Stimulated activated CD4-positive, alpha-beta T cell treated with anti-CD3 and anti-CD28 coated beads, Interleukin-4, amount 100 ng/mL, for 4 hours (primary cell): Measurements from ENCODE around the gene HECW1.
"Not testable (repeated sequence)": the region's sequence is repeated elsewhere in the genome, so short reads cannot be mapped to it uniquely, and the experiment has no call there.

Experiments
- DNase-seq, 2 experiments: peaks; one replicate each; pipeline ENCODE4 v3.0.0-alpha.2; 2020

The HECW1 gene

DNA sequence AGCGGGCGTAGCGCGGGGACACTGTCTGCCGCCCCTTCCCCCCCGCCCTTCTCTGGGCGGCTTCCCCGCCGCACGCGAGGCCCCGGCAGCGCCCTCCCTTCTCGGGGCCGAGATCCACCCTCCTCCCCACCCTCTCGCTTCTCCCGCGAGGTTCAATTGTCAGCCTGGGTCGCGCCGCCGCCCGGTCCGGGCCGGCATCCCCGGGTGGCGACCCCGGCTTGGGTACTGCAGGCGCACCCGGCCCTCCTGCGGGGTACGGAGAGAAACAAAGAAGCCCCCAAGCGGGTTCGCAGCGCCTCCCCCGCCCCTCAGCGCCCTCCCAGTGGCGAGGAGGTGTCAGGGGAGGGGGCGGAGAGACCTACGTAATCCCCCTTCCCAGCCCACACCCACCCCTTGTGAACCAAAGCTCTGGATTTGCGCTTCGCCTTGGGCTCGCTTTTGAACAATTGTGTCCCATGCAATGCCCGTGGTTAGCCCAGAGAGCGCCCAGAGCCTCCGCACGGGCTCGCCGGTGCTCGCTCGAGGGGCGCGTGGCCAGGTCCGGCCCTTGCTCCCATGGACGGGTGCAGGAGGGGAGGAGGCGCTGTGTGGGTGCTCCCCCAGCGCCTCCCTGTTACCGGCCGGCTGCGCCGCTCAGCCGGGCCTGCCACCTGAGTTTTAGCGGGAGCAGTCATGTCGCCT, 634 bp downstream of the HECW1 start:
- no peak for DNase-seq

DNA sequence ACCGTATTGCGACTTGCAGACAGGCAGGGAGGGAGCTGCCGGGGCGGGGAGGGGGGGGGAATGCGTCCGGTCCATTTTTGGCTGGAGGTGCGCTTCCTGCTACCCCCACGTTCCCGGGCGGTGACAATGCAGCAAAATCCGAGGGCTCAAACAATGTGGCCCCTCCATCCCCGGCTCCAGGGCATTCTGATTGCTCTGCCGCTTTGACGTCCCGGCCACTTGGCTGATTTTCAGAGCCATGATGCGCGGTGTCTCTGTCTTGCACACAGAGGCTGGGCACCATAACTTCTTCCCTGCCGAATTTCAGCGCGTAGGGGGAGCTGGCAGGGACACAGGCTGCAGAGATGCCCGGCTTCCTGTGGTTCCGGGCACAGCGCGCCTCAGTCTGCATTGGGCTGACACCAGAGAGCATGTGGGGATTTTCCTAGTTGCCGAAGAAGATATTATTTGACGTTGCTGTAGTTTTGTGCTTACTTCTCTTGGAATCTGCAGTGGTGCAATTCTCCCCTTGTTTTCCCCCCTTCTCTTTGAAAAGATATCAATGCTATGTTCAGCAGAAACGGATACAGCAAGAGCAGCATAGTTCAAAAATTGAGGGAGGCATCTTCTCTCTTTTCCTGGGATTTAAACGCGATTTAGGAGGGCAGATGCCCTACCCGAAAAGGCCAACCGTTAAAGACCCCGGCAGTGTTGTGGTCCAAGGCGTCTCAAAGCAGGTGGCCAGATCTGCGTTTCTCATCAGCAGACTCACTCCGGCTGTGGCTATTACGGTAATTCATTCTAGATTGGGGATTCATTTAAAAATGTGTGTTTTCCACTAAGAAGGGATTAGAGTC, 1.4 kb downstream of the HECW1 start:
- DNase-seq, result no peak

GRCh38 chr7:43114458-43114780, 2.0 kb downstream of the HECW1 start:
- DNase-seq, result no peak

DNA sequence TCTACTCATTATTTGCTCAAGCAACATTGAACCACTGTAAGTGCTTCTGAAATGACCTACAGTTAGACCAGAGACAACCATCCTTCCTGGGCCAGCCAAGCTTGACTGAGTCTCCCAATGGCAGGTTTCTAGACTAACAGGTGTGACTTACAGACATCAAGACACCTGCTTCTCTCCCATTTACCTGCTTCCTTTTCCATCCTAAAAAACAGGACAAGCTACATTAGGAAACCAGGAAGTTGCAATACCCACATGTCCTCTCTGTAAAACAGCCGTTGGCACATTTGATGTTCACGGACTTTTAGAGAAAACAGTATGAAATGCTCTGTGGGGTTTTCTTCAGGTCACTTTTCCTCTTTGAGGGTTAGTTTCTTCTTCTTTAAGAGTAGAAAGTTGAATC, 4.0 kb downstream of the HECW1 start:
- no peak for DNase-seq

DNA sequence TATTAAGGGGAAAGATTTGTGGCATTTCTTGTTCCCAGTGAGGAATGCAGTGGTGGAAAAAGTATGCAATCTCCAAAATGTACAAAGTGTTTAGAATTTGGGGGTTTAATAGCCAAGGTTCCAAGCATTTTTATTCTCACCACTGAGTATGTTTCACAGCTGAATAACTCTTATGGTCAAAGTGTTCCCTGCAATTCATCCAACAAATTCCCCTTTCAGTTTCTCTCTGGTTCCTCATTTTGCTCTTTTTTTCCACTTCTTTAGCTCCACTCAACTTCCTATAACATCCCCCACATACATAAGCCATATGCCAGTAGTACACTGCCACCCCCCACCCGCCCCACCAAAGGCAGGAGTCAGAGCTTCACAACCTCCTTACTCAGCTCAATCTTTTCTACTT, 4.6 kb downstream of the HECW1 start:
- no peak for DNase-seq

GRCh38 chr7:43117861-43118260, 5.4 kb downstream of the HECW1 start:
- DNase-seq, result no peak

- no peak for DNase-seq
These were observed 5.9 kb downstream of the HECW1 start for GRCh38 chr7:43118313-43118712.

DNA sequence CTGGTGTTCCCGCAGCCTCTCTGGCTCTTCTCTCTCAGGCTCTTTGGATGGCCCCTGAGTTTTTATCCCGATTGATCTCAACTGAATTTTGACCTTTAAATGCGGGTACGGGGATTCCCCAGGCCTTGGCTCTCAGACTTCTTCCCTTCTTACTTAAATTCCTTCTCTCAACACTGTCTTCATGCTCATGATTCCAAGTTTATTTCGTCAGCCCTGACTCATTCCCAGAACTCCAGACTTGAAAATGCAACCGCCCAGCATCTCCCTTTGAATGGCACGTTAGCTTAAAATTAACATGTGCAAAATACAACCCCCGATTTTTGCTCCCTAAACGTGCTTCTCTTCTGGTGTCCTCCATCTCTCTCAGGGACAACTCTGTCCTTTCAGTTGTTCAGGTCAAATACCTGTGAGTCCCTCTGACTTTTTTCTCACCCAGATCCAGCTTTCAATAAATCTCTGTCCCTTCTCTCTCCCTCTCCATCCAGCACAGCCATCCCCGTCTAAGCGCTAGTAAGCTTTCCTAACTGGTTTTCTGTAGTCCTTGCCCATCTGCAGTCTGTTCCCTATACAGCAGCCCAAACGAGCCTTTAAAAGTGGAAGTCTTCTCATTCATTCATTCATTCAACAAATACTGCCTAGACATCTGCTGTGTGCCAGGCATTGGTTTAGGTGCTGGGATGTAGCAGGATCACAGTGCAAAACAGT, 7.1 kb downstream of the HECW1 start:
- no peak for DNase-seq

- DNase-seq, result no peak
These were observed 9.5 kb downstream of the HECW1 start for GRCh38 chr7:43121973-43122372.

- no peak for DNase-seq
These were observed 11.0 kb downstream of the HECW1 start for GRCh38 chr7:43123457-43123856.

DNA sequence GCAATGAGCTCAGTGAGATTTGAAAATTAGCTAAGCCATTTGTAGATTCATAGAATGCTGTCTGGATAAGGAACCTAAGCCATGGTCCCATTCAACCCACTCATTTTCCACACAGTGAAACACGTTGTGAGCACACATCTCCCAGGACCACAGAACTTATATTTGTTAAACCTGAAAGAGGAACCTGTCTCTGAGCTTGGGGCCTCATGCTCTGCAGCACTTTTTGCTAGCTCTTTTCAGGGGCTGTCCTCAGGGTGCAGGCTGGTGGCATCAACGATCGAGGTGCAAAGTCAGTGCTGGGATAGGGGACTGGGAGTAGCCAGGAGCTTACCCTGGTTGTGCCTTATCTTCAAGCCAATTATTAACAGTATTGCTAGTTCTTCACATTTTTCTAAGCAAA, 11.9 kb downstream of the HECW1 start:
- no peak for DNase-seq

DNA sequence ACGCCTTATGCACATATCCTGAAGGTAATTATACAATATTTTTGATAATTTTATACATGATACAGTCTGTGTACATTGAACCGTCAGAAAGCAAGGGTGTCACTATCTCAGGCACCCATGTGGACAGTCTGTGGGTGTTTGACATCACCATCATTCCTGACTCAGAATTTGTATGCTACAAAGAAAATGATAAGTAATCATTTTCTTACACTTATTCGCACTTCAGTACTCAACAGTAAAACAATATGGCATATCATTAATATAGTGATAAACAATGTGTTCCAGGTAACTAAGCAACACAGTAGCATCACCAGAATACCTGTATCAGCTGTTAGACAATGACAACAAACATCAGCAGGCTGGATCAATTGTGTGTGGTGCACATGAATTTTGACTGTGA, 17.9 kb downstream of the HECW1 start:
- DNase-seq, result no peak

- DNase-seq, result no peak
These were observed 22.7 kb downstream of the HECW1 start for GRCh38 chr7:43135129-43135528.

DNA sequence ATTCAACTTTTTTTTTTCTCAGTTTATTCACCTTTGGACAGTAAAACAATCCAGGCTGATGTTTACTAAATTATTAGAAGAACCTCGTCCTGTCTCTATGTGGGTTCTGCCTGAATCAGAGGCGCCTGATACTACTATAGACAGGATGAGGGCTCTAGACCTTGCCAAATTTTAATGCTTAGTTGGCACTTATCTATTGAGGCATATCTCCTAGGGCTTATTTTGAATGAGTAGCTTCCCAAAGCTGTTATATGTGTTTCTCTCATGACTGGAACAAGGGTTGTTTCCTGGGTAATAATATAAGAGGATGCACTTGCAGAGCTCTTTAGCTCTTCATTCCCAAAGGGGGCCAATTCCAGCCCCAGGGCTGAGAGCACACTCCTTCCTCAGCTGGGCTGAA, 23.6 kb downstream of the HECW1 start:
- no peak for DNase-seq

DNA sequence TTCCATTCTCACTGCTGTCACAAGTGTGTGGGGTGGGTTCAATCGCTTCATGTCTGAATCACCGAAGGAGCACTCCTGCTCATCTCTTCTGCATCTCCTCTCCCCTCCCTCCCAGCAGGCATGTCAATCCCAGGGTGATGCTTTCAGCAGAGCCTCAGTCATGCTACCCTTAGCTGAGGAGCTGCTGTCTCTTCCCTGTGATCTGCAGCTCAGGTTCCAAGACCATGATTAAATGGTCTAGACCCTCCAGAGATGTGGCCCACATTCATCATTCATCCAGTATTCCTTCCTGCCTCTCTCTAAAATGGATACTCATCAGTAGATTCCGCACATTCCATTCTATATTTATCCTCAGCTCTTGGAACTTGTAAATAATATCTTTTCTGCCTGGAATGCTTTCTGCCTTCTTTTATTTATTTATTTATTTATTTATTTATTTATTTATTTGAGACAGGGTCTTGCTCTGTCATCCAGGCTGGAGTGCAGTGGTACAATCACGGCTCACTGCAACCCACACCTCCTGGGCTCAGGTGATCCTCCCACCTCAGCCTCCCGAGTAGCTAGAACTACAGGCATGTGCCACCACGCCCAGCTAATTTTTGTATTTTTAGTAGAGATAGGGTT, 24.8 kb downstream of the HECW1 start:
- not testable (repeated sequence) for DNase-seq

DNA sequence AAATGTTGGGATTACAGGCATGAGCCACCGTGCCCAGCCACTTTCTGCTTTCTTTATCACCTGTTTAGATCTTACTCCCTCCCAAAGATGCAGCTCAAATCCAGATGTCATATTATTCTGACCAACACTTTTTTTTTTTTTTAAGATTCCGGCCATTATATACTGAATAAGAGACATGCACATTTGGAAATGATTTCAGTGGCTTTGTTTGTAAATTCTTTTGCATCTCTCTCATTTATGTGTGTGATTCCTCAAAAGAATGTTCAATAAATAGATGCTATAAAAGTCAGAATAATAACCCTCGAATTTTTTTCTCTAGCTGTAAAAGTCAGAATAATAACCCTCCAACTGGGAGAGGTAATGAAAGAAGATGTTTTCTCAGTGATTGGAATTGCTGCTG, 25.4 kb downstream of the HECW1 start:
- no peak for DNase-seq

DNA sequence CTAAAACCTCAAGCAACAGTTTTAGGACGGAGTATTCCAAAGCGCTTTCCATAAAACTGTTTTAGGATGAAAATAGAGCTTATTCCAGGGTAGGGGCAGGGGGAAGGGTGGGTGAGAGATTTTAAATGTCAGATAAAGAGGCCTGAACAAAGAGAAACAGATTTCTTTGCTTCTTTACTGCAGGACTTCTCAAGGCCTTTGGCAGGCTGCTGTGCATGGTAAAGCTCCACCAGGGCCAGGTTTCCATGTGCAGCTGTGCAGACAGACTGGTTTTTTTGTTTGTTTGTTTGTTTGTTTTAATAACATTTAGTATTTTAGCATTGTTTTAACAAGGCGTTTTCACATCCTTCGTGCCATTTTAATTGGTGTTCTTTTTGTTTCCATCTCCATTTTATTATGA, 26.3 kb downstream of the HECW1 start:
- DNase-seq, result no peak

DNA sequence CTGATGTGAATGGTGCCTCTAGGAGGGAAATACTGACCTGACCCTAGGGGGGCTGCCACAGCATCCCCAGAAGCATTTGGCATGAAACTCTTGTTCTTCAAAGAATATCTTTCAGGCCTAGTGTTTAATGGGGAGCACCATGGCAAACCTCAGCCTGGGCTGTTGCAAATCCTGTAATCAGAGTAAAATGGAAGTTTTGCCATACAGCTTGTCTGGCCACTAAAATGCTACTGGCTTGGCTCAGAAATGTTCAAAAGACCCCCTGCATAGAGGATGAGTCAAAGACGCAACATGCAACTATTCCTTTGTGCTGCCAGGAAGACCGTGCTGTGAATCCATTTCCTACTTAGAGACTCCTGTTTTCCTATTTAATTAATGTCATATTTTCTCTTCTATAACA, 26.7 kb downstream of the HECW1 start:
- no peak for DNase-seq

- DNase-seq, result no peak
These were observed 27.7 kb downstream of the HECW1 start for GRCh38 chr7:43140186-43140585.

DNA sequence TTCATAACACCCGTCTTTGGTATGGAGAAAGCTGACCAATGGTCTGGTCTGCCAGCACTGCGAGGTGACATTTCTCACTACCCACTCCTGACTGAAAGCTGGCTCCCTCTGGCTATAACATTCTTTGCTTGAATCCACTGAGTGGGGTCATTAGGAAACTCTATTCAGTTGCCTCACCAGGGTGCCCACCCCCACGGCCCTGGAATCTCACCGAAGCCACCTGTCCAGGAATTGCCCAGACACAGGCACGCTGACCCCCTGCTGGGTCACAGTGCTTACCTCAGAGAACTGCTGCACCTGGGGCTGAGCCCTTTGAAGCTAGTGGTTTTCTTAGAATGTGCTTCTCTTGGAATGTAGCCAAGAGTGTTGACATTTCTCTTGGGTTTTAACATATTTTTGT, 28.6 kb downstream of the HECW1 start:
- DNase-seq, result no peak

DNA sequence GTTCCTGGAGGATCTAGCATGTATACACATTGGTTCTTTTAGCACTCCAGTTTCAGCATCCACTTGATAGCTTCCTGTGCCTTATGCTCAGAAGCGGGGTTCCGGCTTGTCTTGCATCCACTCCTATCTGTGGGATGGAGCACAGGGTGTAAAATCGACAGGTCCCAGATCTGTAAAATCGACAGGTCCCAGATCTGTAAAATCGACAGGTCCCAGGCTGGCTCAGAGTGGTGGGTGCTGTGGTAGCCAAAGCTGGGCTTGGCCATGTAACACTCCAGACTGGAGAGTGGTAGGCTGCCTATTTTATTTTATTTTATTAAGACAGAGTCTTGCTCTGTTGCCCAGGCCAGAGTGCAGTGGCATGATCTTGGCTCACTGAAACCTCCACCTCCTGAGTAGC, 30.3 kb downstream of the HECW1 start:
- no peak for DNase-seq

DNA sequence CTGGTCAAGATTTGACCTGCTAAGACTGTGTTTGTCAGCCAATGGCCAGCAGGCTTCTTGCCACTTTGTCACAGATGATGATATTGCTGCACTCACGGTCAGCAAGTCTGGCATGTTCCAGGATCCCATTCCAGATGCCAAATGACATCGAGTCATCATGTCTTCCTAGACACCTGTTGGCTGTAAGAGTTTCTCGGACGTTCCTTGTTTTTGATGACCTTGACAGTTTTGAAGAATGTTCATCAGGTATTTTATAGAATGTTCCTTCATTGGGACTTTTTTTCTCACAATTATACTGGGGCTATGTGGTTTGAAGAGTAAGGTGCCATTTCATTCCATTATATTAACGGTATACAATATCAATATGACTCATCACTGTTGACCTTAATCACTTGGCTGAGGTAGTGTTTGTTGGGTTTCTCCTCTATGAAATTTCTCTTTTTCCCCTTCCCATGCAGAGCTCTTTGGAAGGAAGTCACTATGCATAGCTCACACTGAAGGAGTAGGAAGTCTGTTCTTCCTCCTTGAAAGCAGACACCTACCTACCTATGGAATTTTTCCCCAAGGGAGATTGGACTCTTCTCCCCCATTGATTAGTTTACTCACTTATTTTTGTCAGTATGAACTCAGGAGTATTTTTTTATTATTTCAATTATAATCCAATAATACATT, 31.6 kb downstream of the HECW1 start:
- no peak for DNase-seq

GRCh38 chr7:43148161-43148731, 35.8 kb downstream of the HECW1 start:
- DNase-seq, result no peak
